PFSK-1 (cell line): ENCODE data around the gene INTS3.
A peak's percentile ranks its signal among the peaks of the same experiment; 100 is the strongest.

Source experiments
- FOXP2 ChIP-seq: optimal IDR thresholded peaks from 2 replicates; pipeline ENCODE3; 2011; ENCODE audit warnings: borderline replicate concordance, control low read depth, inconsistent platforms; ENCODE audit not compliant: insufficient read depth; ENCODE audit errors: extremely low read length, extremely low read depth
- POLR2AphosphoS5 ChIP-seq: IDR thresholded peaks from 2 replicates; pipeline ENCODE4 v1.6.1; 2012; ENCODE audit warnings: low read depth, mild to moderate bottlenecking, control low read depth, low read length, moderate library complexity
- SIN3A ChIP-seq: IDR thresholded peaks from 2 replicates; pipeline ENCODE4 v1.6.1; 2012; ENCODE audit warnings: mild to moderate bottlenecking, low read length, moderate library complexity, borderline replicate concordance; ENCODE audit not compliant: insufficient read depth
- TAF1 ChIP-seq: IDR thresholded peaks from 2 replicates; pipeline ENCODE4 v1.6.1; 2012; ENCODE audit warnings: low read length, control low read depth, borderline replicate concordance; ENCODE audit not compliant: insufficient read depth
- TF ChIP-seq, protein P1 (sequence below), 2 experiments: IDR thresholded peaks; 2 replicates each; pipeline versions ENCODE4 v1.6.1 to v1.8.0; 2011 to 2012; ENCODE audit warnings: low read depth in 2 of 2, low read length in 2 of 2, control low read depth in 1 of 2, inconsistent platforms in 1 of 2, mild to moderate bottlenecking in 1 of 2, moderate library complexity in 1 of 2; ENCODE audit not compliant: insufficient read depth in 1 of 2

INTS3 gene

DNA sequence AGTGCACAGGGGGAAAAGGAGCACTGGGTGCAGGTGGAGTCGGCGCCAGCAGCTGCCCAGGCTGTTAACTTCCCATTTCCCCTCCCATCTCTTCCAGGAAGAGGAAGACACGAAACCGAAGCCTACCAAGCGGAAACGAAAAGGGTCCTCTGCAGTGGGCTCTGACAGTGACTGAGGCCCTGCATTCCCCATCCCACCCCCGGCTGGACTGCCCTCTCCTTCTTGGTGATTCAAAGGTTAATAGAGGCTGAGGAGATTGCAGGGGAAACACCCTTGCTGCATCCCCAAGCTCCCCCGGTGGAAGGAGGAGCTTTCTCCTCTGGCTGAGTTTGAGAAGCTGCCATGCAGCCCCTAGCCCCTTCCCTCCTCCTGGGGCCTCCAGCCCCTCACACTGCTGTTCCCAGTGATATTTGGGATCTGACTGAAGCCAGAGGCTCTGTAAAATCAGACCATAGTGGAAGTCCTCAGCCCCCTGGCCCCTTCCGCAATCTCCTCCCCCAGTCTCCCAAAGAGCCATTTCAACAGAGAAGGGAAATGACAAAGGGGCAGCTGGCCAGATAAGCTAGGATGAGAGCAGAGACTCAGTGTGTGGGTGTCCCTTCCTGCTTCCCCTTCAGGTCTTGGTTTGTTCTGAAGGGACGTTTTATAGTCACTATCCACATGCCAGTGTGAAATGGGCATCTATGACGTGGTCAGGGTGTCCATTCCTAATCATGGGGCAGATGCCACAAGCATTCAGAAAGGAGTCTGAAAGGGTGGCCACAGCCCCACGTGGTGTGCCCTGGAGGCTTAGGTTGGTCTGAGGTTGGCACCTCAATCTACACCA lies 45.5 kb downstream of the INTS3 start:
- TF ChIP-seq, protein P1, sequence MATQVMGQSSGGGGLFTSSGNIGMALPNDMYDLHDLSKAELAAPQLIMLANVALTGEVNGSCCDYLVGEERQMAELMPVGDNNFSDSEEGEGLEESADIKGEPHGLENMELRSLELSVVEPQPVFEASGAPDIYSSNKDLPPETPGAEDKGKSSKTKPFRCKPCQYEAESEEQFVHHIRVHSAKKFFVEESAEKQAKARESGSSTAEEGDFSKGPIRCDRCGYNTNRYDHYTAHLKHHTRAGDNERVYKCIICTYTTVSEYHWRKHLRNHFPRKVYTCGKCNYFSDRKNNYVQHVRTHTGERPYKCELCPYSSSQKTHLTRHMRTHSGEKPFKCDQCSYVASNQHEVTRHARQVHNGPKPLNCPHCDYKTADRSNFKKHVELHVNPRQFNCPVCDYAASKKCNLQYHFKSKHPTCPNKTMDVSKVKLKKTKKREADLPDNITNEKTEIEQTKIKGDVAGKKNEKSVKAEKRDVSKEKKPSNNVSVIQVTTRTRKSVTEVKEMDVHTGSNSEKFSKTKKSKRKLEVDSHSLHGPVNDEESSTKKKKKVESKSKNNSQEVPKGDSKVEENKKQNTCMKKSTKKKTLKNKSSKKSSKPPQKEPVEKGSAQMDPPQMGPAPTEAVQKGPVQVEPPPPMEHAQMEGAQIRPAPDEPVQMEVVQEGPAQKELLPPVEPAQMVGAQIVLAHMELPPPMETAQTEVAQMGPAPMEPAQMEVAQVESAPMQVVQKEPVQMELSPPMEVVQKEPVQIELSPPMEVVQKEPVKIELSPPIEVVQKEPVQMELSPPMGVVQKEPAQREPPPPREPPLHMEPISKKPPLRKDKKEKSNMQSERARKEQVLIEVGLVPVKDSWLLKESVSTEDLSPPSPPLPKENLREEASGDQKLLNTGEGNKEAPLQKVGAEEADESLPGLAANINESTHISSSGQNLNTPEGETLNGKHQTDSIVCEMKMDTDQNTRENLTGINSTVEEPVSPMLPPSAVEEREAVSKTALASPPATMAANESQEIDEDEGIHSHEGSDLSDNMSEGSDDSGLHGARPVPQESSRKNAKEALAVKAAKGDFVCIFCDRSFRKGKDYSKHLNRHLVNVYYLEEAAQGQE (IDR thresholded peaks at IDR 0.05; ENCODE audit: insufficient read depth in 1 of 2, low read depth in 2 of 2, low read length in 2 of 2), result no peak
- no peak for TF ChIP-seq TAF1
- TF ChIP-seq SIN3A, result no peak
- TF ChIP-seq FOXP2, result no peak
- TF ChIP-seq POLR2AphosphoS5, result no peak

GRCh38 chr1:153774026-153774595 lies 46.3 kb downstream of the INTS3 start:
- TF ChIP-seq, protein P1 (IDR thresholded peaks at IDR 0.05; ENCODE audit: insufficient read depth in 1 of 2, low read depth in 2 of 2, low read length in 2 of 2), result no peak
- TF ChIP-seq FOXP2, result no peak
- no peak; the same call in 1 of the 2 replicates for TF ChIP-seq POLR2AphosphoS5
- TF ChIP-seq TAF1, result no peak
- TF ChIP-seq SIN3A, result no peak

DNA sequence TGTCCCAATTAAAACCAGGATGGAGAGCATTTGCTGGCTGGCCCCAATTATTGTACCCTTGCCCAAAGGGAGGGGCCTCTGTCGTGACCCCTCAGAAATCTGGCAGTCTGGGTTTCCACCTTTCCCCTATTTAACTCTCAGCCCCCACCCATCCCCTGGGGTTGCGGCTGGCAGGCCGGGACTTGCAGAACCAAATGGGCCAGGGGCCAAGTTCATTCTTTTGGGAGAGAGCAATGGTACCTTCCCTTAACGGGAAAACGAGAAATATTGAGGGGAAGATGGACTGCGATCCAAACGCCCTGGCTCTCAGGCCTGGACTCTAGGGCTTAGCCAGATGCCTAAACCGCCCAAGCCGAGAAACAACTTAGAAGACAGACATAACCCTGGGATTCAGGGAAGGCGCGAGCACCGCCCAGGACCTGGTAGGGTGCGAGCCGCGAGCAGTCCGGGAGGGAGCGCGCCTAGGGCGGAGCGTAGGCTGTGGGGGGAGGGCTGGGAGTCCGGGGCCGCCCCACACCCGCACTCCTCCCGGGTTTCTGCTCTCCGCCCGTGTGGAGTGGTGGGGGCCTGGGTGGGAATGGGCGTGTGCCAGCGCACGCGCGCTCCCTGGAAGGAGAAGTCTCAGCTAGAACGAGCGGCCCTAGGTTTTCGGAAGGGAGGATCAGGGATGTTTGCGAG lies 47.1 kb downstream of the INTS3 start, which contains the start of gene SLC27A3:
TSS of gene SLC27A3 (plus strand) at position 628 of the 678 bp plus-strand sequence. CDS start 91 bp downstream, outside the sequence.
- TF ChIP-seq SIN3A, result no peak
- TF ChIP-seq FOXP2, result no peak
- TF ChIP-seq, protein P1 (IDR thresholded peaks at IDR 0.05; ENCODE audit: insufficient read depth in 1 of 2, low read depth in 2 of 2, low read length in 2 of 2), result no peak
- no peak for TF ChIP-seq POLR2AphosphoS5
- no peak for TF ChIP-seq TAF1

DNA sequence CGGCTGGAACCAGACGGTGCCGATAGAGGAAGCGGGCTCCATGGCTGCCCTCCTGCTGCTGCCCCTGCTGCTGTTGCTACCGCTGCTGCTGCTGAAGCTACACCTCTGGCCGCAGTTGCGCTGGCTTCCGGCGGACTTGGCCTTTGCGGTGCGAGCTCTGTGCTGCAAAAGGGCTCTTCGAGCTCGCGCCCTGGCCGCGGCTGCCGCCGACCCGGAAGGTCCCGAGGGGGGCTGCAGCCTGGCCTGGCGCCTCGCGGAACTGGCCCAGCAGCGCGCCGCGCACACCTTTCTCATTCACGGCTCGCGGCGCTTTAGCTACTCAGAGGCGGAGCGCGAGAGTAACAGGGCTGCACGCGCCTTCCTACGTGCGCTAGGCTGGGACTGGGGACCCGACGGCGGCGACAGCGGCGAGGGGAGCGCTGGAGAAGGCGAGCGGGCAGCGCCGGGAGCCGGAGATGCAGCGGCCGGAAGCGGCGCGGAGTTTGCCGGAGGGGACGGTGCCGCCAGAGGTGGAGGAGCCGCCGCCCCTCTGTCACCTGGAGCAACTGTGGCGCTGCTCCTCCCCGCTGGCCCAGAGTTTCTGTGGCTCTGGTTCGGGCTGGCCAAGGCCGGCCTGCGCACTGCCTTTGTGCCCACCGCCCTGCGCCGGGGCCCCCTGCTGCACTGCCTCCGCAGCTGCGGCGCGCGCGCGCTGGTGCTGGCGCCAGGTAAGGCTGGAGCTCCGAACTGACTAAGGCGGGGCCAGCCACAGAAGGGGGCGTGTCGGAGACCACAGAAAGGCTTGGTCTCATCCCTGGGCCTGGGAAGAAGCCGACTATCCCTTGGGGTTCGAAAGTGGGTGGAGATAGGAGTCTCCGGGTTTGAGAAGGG lies 47.8 kb downstream of the INTS3 start:
- TF ChIP-seq FOXP2, result peak; percentile 44
- TF ChIP-seq, protein P1 (IDR thresholded peaks at IDR 0.05; ENCODE audit: insufficient read depth in 1 of 2, low read depth in 2 of 2, low read length in 2 of 2), result no peak
- no peak for TF ChIP-seq SIN3A
- TF ChIP-seq POLR2AphosphoS5, result no peak
- TF ChIP-seq TAF1, result no peak
